OCI-LY1 (cell line): ENCODE data around the gene SLC6A3.

Source experiments
- EZH2 ChIP-seq: fragments of 200-600 bp; sonication (generic), shearing (Covaris generic); IDR thresholded peaks from 2 replicates; pipeline ENCODE4 v1.8.0; 2017; ENCODE audit warnings: borderline replicate concordance, mixed run types, mild to moderate bottlenecking, antibody characterized with exemption, low read length, moderate library complexity, mixed read lengths
- TF ChIP-seq, protein P1 (sequence below): fragments of 200-600 bp; sonication (generic), shearing (Covaris generic); IDR thresholded peaks from 2 replicates; pipeline ENCODE4 v1.5.1; 2017; ENCODE audit warnings: mild to moderate bottlenecking, antibody characterized with exemption, low read length, moderate library complexity, mixed read lengths

DNA sequence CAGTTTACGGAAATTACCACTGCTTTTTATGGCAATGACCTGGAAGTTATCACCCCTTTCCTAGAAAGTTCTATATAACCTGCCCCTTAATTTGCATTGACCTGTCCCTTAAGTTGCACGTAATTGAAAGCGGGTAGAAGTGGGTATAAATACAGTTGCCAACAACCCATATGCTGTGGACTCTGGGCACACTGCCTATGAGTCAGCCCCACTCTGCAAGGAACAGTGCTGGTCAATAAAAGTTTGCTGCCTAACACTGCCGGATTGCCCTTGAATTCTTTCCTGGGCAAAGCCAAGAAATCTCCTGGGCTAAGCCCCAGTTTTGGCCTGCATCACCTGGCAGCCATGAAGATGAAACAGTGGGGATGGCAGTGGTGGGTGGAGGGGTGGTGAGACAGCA lies 76.5 kb downstream of the SLC6A3 start:
- TF ChIP-seq, protein P1, sequence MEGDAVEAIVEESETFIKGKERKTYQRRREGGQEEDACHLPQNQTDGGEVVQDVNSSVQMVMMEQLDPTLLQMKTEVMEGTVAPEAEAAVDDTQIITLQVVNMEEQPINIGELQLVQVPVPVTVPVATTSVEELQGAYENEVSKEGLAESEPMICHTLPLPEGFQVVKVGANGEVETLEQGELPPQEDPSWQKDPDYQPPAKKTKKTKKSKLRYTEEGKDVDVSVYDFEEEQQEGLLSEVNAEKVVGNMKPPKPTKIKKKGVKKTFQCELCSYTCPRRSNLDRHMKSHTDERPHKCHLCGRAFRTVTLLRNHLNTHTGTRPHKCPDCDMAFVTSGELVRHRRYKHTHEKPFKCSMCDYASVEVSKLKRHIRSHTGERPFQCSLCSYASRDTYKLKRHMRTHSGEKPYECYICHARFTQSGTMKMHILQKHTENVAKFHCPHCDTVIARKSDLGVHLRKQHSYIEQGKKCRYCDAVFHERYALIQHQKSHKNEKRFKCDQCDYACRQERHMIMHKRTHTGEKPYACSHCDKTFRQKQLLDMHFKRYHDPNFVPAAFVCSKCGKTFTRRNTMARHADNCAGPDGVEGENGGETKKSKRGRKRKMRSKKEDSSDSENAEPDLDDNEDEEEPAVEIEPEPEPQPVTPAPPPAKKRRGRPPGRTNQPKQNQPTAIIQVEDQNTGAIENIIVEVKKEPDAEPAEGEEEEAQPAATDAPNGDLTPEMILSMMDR: no peak
- no peak for TF ChIP-seq EZH2
